ENCODE results near the gene SRGN. TPM values are rescaled to one million over a fixed set of nuclear protein-coding genes. Genes with fewer than 3 reads are reported as not detected.

Gene SRGN
- total and polyA plus RNA-seq, 12 donors, result 16.5 to 156 (median 98.4) TPM

DNA sequence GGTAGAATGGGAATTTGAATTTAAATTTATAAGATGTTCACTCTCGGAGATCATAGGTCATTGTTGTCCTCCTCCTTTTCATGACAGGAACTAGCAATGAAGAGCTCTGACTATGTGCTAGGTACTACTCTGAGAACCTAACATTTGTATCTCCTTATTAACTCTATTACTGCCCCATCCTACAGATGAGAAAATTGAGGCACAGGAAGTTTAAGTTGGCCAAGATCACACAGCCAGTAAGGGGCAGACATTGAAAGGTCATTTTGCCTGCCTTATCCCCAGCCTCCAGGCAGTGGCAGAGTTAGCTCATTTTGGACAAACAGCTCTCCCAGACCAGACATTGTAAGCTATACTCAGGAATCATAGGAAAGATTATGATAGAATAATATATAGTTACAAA, 6.0 kb downstream of the SRGN start:
- 59 to 88% (median 76%) methylated on average over 1 of the region's 1 CpG for WGBS, 4 donors
- TF ChIP-seq, protein P1, sequence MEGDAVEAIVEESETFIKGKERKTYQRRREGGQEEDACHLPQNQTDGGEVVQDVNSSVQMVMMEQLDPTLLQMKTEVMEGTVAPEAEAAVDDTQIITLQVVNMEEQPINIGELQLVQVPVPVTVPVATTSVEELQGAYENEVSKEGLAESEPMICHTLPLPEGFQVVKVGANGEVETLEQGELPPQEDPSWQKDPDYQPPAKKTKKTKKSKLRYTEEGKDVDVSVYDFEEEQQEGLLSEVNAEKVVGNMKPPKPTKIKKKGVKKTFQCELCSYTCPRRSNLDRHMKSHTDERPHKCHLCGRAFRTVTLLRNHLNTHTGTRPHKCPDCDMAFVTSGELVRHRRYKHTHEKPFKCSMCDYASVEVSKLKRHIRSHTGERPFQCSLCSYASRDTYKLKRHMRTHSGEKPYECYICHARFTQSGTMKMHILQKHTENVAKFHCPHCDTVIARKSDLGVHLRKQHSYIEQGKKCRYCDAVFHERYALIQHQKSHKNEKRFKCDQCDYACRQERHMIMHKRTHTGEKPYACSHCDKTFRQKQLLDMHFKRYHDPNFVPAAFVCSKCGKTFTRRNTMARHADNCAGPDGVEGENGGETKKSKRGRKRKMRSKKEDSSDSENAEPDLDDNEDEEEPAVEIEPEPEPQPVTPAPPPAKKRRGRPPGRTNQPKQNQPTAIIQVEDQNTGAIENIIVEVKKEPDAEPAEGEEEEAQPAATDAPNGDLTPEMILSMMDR (IDR thresholded peaks at IDR 0.05), result peak in 2 of 6 experiments; percentile 3 to 16
- TF ChIP-seq POLR2A (IDR thresholded peaks at IDR 0.05), result no peak
- Histone ChIP-seq H3K9me3 (replicated peaks in 1 of 3) (no peaks in the 10 kb centered on the region), H3K4me3 (no peak overlapping the region), H3K27ac (no peak overlapping the region), H3K4me1 (replicated peaks in 1 of 2) (peaks cover 0 to 4% of the 10 kb centered on the region in 2 donors), H3K36me3 (replicated peaks in 1 of 2) (no peaks in the 10 kb centered on the region), H3K27me3 (no peaks in the 10 kb centered on the region)
- intact Hi-C loops (cut with DNase I), result loop anchor here (10.0 kb wide), 2 partner anchors 89 to 99 kb away; no protein-coding TSS in a partner anchor
- no peak for DNase-seq

DNA sequence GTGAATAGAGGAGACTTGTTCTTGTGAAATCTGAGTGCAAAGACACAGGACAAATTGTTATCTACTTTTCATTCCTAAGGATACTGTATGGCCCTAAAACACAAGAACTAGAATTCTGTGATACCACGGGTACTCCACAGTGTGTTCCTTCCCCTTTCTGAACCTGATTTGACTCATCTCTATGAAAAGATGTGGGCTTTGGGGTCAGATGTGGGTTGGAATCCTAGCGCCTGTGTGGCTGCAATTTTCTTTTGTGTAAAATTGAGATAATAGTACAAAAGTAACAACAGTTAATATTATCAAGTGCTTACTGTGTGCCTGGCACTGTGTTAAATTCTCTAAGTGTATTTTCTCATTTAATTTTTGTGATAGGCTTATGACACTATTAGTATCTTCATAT, 8.1 kb downstream of the SRGN start:
- intact Hi-C loops (cut with DNase I), result loop anchor here (10.0 kb wide), 2 partner anchors 91 to 101 kb away; no protein-coding TSS in a partner anchor
- 52 to 70% (median 62%) methylated on average over 2 of the region's 2 CpGs for WGBS, 4 donors

GRCh38 chr10:69097729-69098128, 9.8 kb downstream of the SRGN start:
- peaks cover 0 to 4% of the 10 kb centered on the region in 2 donors for H3K4me1 ChIP-seq (replicated peaks in 1 of 2)

More for the DNA sequence above, 8.1 kb downstream of the SRGN start:
- Histone ChIP-seq H3K36me3 (replicated peaks in 1 of 2) (no peaks in the 10 kb centered on the region), H3K27me3 (no peaks in the 10 kb centered on the region), H3K27ac (no peak overlapping the region), H3K9me3 (replicated peaks in 1 of 3) (no peaks in the 10 kb centered on the region), H3K4me3 (no peak overlapping the region), H3K4me1 (replicated peaks in 1 of 2) (peaks cover 0 to 4% of the 10 kb centered on the region in 2 donors)
- TF ChIP-seq POLR2A (IDR thresholded peaks at IDR 0.05), result no peak
- TF ChIP-seq, protein P1 (IDR thresholded peaks at IDR 0.05), result no peak
- peak in 1 of 7 donors; percentile 11 for DNase-seq

DNA sequence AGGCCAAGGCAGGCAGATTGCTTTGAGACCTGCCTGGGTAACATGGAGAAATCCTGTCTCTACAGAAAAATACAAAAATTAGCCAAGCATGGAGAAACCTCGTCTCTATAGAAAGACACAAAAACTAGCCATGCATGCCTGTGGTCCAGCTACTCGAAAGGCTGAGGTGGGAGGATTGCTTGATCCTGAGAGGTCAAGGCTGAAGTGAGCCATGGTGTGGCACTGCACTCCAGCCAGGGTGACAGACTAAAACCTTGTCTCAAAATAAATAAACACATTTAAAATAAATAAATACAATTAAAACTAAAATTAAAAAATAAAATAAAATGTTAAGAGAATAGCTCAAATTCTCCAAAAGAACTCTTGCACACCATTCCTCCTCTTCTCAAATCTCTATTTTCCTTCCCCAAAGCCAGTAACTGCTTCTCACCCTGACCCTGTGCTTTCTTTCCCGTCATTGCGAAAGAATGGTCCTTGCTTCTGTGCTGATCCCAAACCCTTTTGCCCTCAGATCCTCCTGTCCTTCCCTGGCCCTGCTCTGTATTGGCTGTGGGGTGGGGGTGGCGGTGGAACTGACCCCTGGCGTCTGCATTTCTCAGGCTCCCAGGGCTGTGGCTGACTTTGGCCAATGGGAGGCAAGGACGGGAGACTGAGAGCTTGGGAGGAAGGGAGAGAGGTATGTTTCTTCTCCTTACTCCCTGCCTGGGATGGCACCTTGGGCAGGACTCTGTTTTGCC, 12.4 kb downstream of the SRGN start:
- Histone ChIP-seq H3K27ac (no peak overlapping the region), H3K27me3 (no peaks in the 10 kb centered on the region), H3K4me1 (replicated peaks in 1 of 2) (no peaks in the 10 kb centered on the region), H3K9me3 (replicated peaks in 1 of 3) (no peaks in the 10 kb centered on the region), H3K36me3 (replicated peaks in 1 of 2) (no peaks in the 10 kb centered on the region), H3K4me3 (no peak overlapping the region)
- peak in 1 of 7 donors; percentile 50 for DNase-seq
- WGBS, 4 donors, result 49 to 62% (median 53%) methylated on average over 7 of the region's 7 CpGs
- no peak for TF ChIP-seq POLR2A (IDR thresholded peaks at IDR 0.05)
- TF ChIP-seq, protein P1 (IDR thresholded peaks at IDR 0.05), result no peak
- intact Hi-C loops (cut with DNase I), result no loop called here

More at GRCh38 chr10:69097729-69098128, 9.8 kb downstream of the SRGN start:
- TF ChIP-seq, protein P1 (IDR thresholded peaks at IDR 0.05), result no peak
- TF ChIP-seq POLR2A (IDR thresholded peaks at IDR 0.05), result no peak
- H3K9me3 ChIP-seq (replicated peaks in 1 of 3), result no peaks in the 10 kb centered on the region
- no peak overlapping the region for H3K27ac ChIP-seq
- 76 to 86% (median 79%) methylated on average over 4 of the region's 4 CpGs for WGBS, 4 donors
- no peak for DNase-seq
- no peaks in the 10 kb centered on the region for H3K36me3 ChIP-seq (replicated peaks in 1 of 2)
- intact Hi-C loops (cut with DNase I), result loop anchor here (10.0 kb wide), 2 partner anchors 93 to 103 kb away; no protein-coding TSS in a partner anchor
- H3K4me3 ChIP-seq, result no peak overlapping the region
- no peaks in the 10 kb centered on the region for H3K27me3 ChIP-seq

Measured in adrenal gland (tissue), 12 donors.